WTC11 (cell line): ENCODE measurements around the gene SEL1L3. TPM values are rescaled to one million over a fixed set of nuclear protein-coding genes. Genes with fewer than 3 reads are reported as not detected.

ENCODE experiments used
- ATAC-seq: fragments of 200-7000 bp; cut with Tn5 transposase; 2 replicates; pipeline ENCODE4 v1.10.0; 2021; ENCODE audit warnings: mild to moderate bottlenecking, moderate library complexity
- CTCF ChIA-PET: fragments of 300-600 bp; sonication (Branson Sonifier 250); formaldehyde crosslinking; loops from one replicate; lab custom pipeline; 2021; ENCODE audit warnings: antibody characterized with exemption; lab: Charles Lee
- POLR2A ChIA-PET: fragments of 350-600 bp; sonication (Branson Sonifier 250); formaldehyde crosslinking; loops from one replicate; lab custom pipeline; 2021; ENCODE audit warnings: antibody characterized with exemption; lab: Charles Lee
- DNase-seq: peaks from one replicate; pipeline ENCODE4 v3.0.0; 2021; ENCODE audit warnings: low spot score
- H3K27ac Mint-ChIP-seq: 2 replicates; pipeline ENCODE4 v1.8.0; 2021; ENCODE audit warnings: mixed read lengths
- H3K27me3 Mint-ChIP-seq: 2 replicates; pipeline ENCODE4 v1.8.0; 2021; ENCODE audit warnings: low read depth, mild to moderate bottlenecking, moderate library complexity, mixed read lengths
- H3K36me3 Mint-ChIP-seq: 2 replicates; pipeline ENCODE4 v1.8.0; 2021; ENCODE audit warnings: mixed read lengths
- H3K4me1 Mint-ChIP-seq: 2 replicates; pipeline ENCODE4 v1.8.0; 2022; ENCODE audit warnings: mixed read lengths
- H3K4me3 Mint-ChIP-seq: 2 replicates; pipeline ENCODE4 v1.8.0; 2021; ENCODE audit warnings: mild to moderate bottlenecking, moderate library complexity, mixed read lengths
- H3K9me3 Mint-ChIP-seq: 2 replicates; pipeline ENCODE4 v1.8.0; 2021; ENCODE audit warnings: mixed read lengths
- AFF4 ChIP-seq: sonication (generic); formaldehyde crosslinking; IDR thresholded peaks from 2 replicates; pipeline ENCODE4 v1.8.1; 2023; ENCODE audit warnings: mild to moderate bottlenecking, missing genetic modification reagents, borderline replicate concordance
- ATF1 ChIP-seq: sonication (generic); formaldehyde crosslinking; IDR thresholded peaks from 2 replicates; pipeline ENCODE4 v1.8.1; 2023; ENCODE audit warnings: mild to moderate bottlenecking, moderate library complexity, missing genetic modification reagents
- ATF2 ChIP-seq: sonication (generic); formaldehyde crosslinking; IDR thresholded peaks from 2 replicates; pipeline ENCODE4 v1.8.1; 2022; ENCODE audit warnings: low read depth, missing genetic modification reagents, borderline replicate concordance
- CDX4 ChIP-seq: fragments of 250-450 bp; sonication (Bioruptor Pico); IDR thresholded peaks from 2 replicates; pipeline ENCODE4 v1.9.0; 2021; ENCODE audit warnings: moderate library complexity, mild to moderate bottlenecking, inconsistent platforms, borderline replicate concordance
- E2F1 ChIP-seq: sonication (generic); formaldehyde crosslinking; IDR thresholded peaks from 2 replicates; pipeline ENCODE4 v1.8.0; 2022; ENCODE audit warnings: mild to moderate bottlenecking, missing genetic modification reagents
- ELF4 ChIP-seq: sonication (generic); formaldehyde crosslinking; IDR thresholded peaks from 2 replicates; pipeline ENCODE4 v1.8.1; 2022; ENCODE audit warnings: low read depth, mild to moderate bottlenecking, moderate library complexity, missing genetic modification reagents
- ERG ChIP-seq: fragments of 250-450 bp; sonication (Bioruptor Pico); IDR thresholded peaks from 2 replicates; pipeline ENCODE4 v1.8.0; 2021; ENCODE audit warnings: mild to moderate bottlenecking
- FOXP4 ChIP-seq: sonication (generic); formaldehyde crosslinking; IDR thresholded peaks from 2 replicates; pipeline ENCODE4 v1.8.0; 2022; ENCODE audit warnings: mild to moderate bottlenecking, missing genetic modification reagents
- HMGXB4 ChIP-seq: sonication (generic); formaldehyde crosslinking; IDR thresholded peaks from 2 replicates; pipeline ENCODE4 v1.8.1; 2023; ENCODE audit warnings: mild to moderate bottlenecking, moderate library complexity, missing genetic modification reagents
- IRF2 ChIP-seq: sonication (generic); formaldehyde crosslinking; IDR thresholded peaks from 2 replicates; pipeline ENCODE4 v1.8.0; 2022; ENCODE audit warnings: low read depth, missing genetic modification reagents, borderline replicate concordance
- JAZF1 ChIP-seq: fragments of 250-450 bp; sonication (Bioruptor Pico); IDR thresholded peaks from 2 replicates; pipeline ENCODE4 v1.9.0; 2021; ENCODE audit warnings: moderate library complexity, mild to moderate bottlenecking, inconsistent platforms
- PRDM15 ChIP-seq: sonication (generic); formaldehyde crosslinking; IDR thresholded peaks from 2 replicates; pipeline ENCODE4 v1.8.0; 2022; ENCODE audit warnings: missing genetic modification reagents
- TCF7 ChIP-seq: sonication (generic); formaldehyde crosslinking; IDR thresholded peaks from 2 replicates; pipeline ENCODE4 v1.8.0; 2022; ENCODE audit warnings: mild to moderate bottlenecking, low read depth, missing genetic modification reagents, moderate library complexity
- USF2 ChIP-seq: sonication (generic); formaldehyde crosslinking; IDR thresholded peaks from 2 replicates; pipeline ENCODE4 v1.8.1; 2023; ENCODE audit warnings: mild to moderate bottlenecking, missing genetic modification reagents, moderate library complexity
- ZNF317 ChIP-seq: sonication (generic); formaldehyde crosslinking; IDR thresholded peaks from 2 replicates; pipeline ENCODE4 v1.8.1; 2023; ENCODE audit warnings: low read depth, mild to moderate bottlenecking, moderate library complexity, missing genetic modification reagents, borderline replicate concordance
- ZNF423 ChIP-seq: fragments of 250-450 bp; sonication (Bioruptor Pico); IDR thresholded peaks from 2 replicates; pipeline ENCODE4 v2.1.2; 2022; ENCODE audit warnings: mild to moderate bottlenecking, moderate library complexity
- total RNA-seq: library from RNA; stranded (reverse); gene quantifications from 3 replicates; pipeline ENCODE4 v1.2.3, GENCODE V29; 2021

SEL1L3 gene
- total RNA-seq, 1 experiment from 2014 or later = 31.5 TPM

- no peak for TF ChIP-seq ELF4 (CRISPR knock-in tag)
Observed at GRCh38 chr4:25797136-25797535, 65.7 kb downstream of the SEL1L3 start (continued).

GRCh38 chr4:25795566-25796454 is 67.0 kb downstream of the SEL1L3 start:
- Mint-ChIP-seq H3K9me3 (no peaks in the 10 kb centered on the region), H3K4me1 (peaks cover 15% of the 10 kb centered on the region), H3K27me3 (no peaks in the 10 kb centered on the region), H3K27ac (no peak overlapping the region; the same call in 1 of the 2 replicates), H3K4me3 (no peak overlapping the region), H3K36me3 (peaks cover 21% of the 10 kb centered on the region)
- DNase-seq = peak; percentile 64
- ChIA-PET CTCF (interaction anchor here (1.0 to 1.6 kb wide), 2 partner anchors 24 to 354 kb away, joined by 3 to 4 read pairs; no protein-coding TSS in a partner anchor), POLR2A (no interaction called here)
- peak; percentile 93 for ATAC-seq
- TF ChIP-seq E2F1 (CRISPR knock-in tag) (no peak), USF2 (CRISPR knock-in tag) (no peak), HMGXB4 (CRISPR knock-in tag) (no peak), ZNF423 (CRISPR knock-in tag) (no peak), ATF1 (no peak), ZNF317 (CRISPR knock-in tag) (no peak), FOXP4 (CRISPR knock-in tag) (no peak), IRF2 (CRISPR knock-in tag) (no peak), AFF4 (CRISPR knock-in tag) (no peak), PRDM15 (no peak), ERG (no peak), ATF2 (CRISPR knock-in tag) (no peak), CDX4 (no peak), TCF7 (no peak), JAZF1 (CRISPR knock-in tag) (no peak)
